Measurements from ENCODE around the gene TAMM41. TPM values are rescaled to one million over a fixed set of nuclear protein-coding genes. Genes with fewer than 3 reads are reported as not detected.

Gene TAMM41
- total RNA-seq, 1 donor from 2014 or later: 11.2 TPM

GRCh38 chr3:11835028-11835639 lies 11.6 kb downstream of the TAMM41 start:
- H3K4me3 Mint-ChIP-seq (ENCODE audit: unreplicated experiment): no peak overlapping the region
- no peak for DNase-seq (ENCODE audit: low spot score)
- peaks cover 8% of the 10 kb centered on the region for H3K4me1 Mint-ChIP-seq (ENCODE audit: low read depth)
- peak; percentile 89 for TF ChIP-seq CTCF (IDR thresholded peaks at IDR 0.05)
- H3K27ac Mint-ChIP-seq (ENCODE audit: unreplicated experiment): no peak overlapping the region
- no peaks in the 10 kb centered on the region for H3K27me3 Mint-ChIP-seq (ENCODE audit: low read depth)
- H3K36me3 Mint-ChIP-seq (ENCODE audit: low read depth): peaks cover 13% of the 10 kb centered on the region
- H3K9me3 Mint-ChIP-seq (ENCODE audit: low read depth): no peaks in the 10 kb centered on the region

GRCh38 chr3:11832981-11833905 lies 13.4 kb downstream of the TAMM41 start:
- no peaks in the 10 kb centered on the region for H3K9me3 Mint-ChIP-seq (ENCODE audit: low read depth)
- TF ChIP-seq CTCF (IDR thresholded peaks at IDR 0.05): no peak
- H3K4me3 Mint-ChIP-seq (ENCODE audit: unreplicated experiment): no peak overlapping the region
- peaks cover 19% of the 10 kb centered on the region for H3K36me3 Mint-ChIP-seq (ENCODE audit: low read depth)
- H3K27ac Mint-ChIP-seq (ENCODE audit: unreplicated experiment): no peak overlapping the region
- DNase-seq (ENCODE audit: low spot score): no peak
- H3K27me3 Mint-ChIP-seq (ENCODE audit: low read depth): no peaks in the 10 kb centered on the region
- peaks cover 8% of the 10 kb centered on the region for H3K4me1 Mint-ChIP-seq (ENCODE audit: low read depth)

GRCh38 chr3:11829416-11829815 lies 17.3 kb downstream of the TAMM41 start:
- TF ChIP-seq CTCF (IDR thresholded peaks at IDR 0.05): no peak
- Mint-ChIP-seq H3K36me3 (ENCODE audit: low read depth) (peaks cover 22% of the 10 kb centered on the region), H3K27me3 (ENCODE audit: low read depth) (no peaks in the 10 kb centered on the region), H3K4me3 (ENCODE audit: unreplicated experiment) (no peak overlapping the region), H3K4me1 (ENCODE audit: low read depth) (peaks cover 20% of the 10 kb centered on the region), H3K27ac (ENCODE audit: unreplicated experiment) (peak overlapping the region; percentile 82), H3K9me3 (ENCODE audit: low read depth) (no peaks in the 10 kb centered on the region)
- no peak for DNase-seq (ENCODE audit: low spot score)

GRCh38 chr3:11826628-11827265 lies 19.9 kb downstream of the TAMM41 start:
- Mint-ChIP-seq H3K9me3 (ENCODE audit: low read depth) (no peaks in the 10 kb centered on the region), H3K27ac (ENCODE audit: unreplicated experiment) (peak overlapping the region; percentile 17), H3K36me3 (ENCODE audit: low read depth) (peaks cover 21% of the 10 kb centered on the region), H3K4me3 (ENCODE audit: unreplicated experiment) (no peak overlapping the region), H3K4me1 (ENCODE audit: low read depth) (peaks cover 12% of the 10 kb centered on the region), H3K27me3 (ENCODE audit: low read depth) (no peaks in the 10 kb centered on the region)
- TF ChIP-seq CTCF (IDR thresholded peaks at IDR 0.05): no peak
- DNase-seq (ENCODE audit: low spot score): no peak

GRCh38 chr3:11825301-11825700 lies 21.4 kb downstream of the TAMM41 start:
- Mint-ChIP-seq H3K4me3 (ENCODE audit: unreplicated experiment) (no peak overlapping the region), H3K9me3 (ENCODE audit: low read depth) (no peaks in the 10 kb centered on the region), H3K4me1 (ENCODE audit: low read depth) (peaks cover 17% of the 10 kb centered on the region), H3K36me3 (ENCODE audit: low read depth) (peaks cover 20% of the 10 kb centered on the region), H3K27ac (ENCODE audit: unreplicated experiment) (no peak overlapping the region), H3K27me3 (ENCODE audit: low read depth) (no peaks in the 10 kb centered on the region)
- no peak for DNase-seq (ENCODE audit: low spot score)
- no peak for TF ChIP-seq CTCF (IDR thresholded peaks at IDR 0.05)
